Forelimb muscle (tissue), 1 donor: ENCODE measurements around the gene GPAM. TPM values are rescaled to one million over a fixed set of nuclear protein-coding genes. Genes with fewer than 3 reads are reported as not detected.
A peak's percentile ranks its signal among the peaks of the same experiment; 100 is the strongest.
"Not testable (repeated sequence)": the region's sequence is repeated elsewhere in the genome, so short reads cannot be mapped to it uniquely, and the experiment has no call there.

Source experiments
- DNase-seq: peaks from one replicate; pipeline ENCODE4 v3.0.0-alpha.2; 2013; ENCODE audit warnings: low read depth
- polyA plus RNA-seq: library from polyadenylated mRNA; unstranded; fragments of 120-200 nt; gene quantifications from one replicate; pipeline ENCODE4 v1.2.1, GENCODE V29; 2013; ENCODE audit not compliant: insufficient read length

GPAM gene
- polyA plus RNA-seq, 1 donor: 9.6 TPM

DNA sequence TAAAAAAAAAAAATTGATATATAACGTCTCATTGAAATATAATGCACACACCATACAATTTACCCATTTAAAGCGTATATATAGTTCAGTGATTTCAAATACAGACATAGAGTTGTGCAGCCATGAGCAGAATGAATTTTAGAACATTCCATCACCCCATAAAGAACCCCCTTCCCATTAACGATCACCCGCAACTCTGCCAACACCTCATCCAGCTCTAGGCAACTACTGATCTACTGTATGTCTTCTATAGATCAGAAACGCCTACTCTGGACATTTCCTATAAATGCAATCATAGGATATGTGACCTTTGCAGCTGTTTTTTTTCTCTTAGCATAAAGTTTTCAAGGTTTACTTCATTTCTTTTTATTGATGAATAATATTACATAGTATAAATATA, 33.4 kb upstream of the GPAM start:
- no peak for DNase-seq

DNA sequence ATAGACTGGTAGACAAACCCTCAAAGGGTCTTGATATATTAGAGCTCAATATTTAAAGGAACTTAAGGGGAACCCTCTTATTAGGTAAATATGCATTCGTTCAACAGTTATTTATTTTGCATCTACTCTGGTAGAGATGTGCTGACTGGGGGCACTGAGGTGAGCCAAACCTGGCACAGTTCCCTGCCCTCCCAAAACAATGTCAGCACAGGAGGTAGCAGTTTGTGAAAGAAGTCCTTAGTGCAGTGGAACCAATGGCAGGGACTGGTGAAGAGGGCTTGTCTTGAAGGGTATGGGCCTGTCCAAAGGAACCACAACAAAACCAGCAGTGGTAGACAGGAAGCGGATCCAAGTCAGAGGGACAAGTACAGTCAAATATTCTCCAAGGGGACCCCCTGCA, 32.6 kb upstream of the GPAM start:
- no peak for DNase-seq

DNA sequence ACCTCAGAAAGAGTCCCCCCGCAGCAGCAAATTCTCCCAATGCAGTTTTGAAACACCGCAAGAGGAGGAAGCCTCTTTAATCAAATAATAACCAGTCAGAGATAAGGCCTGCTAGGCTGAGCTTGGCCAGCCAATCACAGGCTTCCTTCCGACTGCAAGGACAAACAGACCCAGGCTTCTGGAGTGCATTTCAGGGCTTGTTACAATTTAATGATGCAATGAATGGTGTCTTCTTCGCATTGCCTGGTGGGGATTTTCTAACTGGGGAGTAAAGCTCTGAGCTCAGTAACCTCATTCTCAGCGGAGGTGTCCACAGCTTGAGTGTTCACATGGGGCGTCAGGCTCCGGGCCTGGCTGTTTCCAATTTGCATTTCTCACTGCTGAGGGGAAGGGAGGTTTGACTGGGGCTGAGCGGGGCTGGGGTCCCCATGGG, 31.8 kb upstream of the GPAM start:
- DNase-seq: no peak

DNA sequence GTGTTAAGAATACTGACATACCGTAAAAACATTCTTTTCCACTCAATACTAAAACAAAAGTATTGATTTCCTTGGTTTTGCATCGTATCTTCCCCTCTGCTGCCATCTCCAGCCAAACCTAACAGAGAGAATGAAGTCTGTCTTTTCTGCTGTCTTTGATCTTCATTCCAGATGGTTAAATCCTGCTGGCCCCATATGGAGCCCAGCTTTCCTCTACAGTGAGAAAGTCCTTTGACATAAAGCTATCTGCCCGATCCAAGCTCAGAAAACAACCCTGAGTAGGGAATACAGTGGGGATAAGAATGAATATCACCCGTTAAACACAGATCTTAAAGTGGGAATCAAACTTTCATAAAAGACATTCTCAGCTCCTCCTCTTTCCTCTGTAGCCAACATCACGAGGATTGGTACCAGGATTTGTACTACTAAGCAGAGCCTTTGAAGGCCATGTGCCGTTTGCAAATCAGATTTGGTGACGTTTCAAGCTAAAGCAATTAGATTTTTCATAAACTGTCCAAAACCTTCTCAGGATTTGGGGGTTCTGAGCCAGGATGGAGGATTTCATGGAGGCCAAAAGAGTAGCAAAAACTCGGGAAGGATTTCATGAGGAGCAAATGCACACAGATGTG, 30.8 kb upstream of the GPAM start:
- DNase-seq: no peak

DNA sequence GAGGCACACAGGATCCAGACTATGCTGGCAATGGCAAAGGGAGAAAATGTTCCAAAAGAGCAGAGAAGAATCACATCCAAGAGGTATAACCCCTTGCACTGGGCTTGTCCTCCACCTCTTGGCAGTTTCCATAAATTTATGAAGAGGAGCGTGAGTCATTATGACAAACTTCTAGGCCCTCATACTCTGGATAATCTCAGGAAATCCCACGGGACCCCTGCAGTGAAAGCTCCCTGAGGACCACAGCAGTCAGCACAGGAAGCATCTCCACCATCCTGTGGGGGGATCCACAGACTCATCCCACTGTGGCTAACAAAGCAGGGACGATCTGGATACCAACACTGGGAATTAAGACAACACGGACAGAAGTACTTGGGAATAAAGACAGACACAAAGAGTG, 30.3 kb upstream of the GPAM start:
- DNase-seq: no peak

DNA sequence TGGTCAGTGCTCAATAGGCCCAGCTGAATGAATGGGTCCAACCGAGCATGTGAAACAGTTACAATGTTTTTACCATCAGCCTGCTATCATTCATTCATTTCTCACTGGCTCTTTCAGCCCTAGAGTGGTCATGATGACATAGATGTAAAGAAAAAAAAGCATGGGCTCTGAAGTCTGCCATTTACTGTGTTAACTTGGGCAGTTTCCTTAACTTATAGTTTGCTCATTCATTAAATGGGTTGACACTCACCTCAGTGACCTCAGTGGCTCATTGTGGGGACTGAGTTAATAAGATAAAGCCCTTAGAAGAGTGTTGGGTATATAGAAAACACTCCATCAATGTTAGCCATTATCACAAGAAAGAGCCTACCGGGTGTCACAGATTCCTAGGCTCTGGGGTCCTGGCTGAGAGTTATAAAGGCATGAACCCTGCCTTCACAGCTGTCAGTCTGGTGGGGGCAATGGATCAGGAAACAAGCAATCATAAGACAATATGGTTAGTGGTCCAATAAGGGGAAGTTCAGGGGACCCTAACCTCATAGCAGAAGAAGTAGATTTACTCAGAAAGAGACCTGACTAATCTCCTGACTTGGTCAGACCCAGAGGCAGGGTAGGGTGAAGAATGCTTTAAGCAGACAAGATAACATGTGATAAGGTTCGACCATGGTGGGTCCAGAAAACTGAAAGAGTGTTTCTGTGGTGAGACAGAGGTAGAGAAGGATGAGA, 29.7 kb upstream of the GPAM start:
- DNase-seq: no peak

DNA sequence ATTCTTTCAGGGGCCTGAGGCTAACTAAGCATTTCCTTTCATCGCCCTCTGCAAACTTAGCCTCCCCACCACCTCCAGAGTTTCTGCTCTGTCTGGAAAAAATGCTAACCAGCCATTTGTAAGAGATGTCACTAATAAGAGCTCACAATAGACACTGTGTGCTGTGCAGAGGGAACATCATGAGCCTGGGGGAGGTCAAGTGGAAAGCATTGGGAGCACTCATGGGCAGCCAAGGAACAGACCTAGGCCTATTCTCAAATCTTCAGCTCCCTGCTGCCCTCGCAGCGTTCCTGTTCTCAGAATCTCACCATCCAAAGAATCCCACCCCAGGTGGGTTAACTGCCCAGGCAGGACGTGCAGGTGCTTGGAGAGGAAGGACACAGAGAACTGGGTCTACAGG, 27.1 kb upstream of the GPAM start:
- DNase-seq: no peak

DNA sequence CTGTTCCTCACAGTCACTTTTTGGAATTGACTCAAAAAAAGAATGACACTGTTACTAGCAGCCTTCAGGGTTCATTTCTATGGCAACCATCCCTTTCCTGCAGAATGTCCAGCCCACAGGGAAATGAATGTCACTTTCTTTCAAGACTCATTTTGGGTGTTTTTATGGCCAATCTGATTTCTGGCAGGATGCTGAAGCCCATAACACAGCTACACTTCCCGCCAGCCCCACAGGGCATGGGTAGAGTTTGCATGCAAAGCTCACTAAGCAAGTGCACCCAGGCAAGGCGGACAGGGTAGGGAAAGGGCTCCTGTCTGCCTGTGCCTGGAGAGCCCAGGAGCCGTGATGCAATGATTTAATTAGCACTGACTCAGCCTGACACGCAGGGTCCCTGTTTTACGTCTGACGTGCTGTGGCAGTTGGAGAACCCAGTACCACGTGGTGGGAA, 26.1 kb upstream of the GPAM start:
- DNase-seq: no peak

DNA sequence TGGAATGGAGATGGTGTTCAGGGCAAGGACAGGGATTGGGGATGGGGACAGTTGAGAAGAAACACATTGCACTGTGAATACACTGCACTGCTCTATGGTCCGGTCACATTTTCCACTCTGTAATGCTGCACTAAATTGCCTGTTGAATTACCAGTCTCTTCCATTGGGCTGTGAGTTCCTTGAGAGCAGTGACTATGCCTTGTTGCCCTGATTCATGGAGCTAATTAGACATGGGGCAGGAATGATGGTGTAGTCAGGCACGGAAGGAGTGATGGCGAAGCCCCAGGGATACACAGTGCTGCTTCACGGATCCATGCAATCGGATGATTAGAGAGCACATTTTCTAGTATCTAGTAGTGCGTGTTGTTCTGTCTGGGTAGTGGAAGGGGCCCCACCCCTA, 25.4 kb upstream of the GPAM start:
- DNase-seq: peak; percentile 44

DNA sequence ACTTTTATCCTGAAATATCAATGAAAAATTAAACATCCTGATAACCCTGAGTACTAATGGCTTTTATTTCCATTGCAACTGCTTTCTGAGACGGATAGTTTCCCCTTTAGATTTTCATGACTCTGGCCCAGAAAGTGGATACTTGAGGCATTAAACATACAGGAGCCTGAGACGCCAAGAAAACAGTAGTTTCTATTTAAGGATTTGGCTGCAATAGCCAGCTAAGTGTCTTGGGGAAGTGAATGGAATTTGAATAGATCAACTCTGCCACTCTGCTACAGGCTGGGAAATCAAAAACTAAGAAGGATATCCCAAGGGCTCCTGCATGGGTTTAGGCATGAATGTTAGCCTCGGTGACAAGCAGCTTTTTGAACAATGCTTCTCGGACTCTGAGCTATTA, 24.7 kb upstream of the GPAM start:
- peak; percentile 38 for DNase-seq

DNA sequence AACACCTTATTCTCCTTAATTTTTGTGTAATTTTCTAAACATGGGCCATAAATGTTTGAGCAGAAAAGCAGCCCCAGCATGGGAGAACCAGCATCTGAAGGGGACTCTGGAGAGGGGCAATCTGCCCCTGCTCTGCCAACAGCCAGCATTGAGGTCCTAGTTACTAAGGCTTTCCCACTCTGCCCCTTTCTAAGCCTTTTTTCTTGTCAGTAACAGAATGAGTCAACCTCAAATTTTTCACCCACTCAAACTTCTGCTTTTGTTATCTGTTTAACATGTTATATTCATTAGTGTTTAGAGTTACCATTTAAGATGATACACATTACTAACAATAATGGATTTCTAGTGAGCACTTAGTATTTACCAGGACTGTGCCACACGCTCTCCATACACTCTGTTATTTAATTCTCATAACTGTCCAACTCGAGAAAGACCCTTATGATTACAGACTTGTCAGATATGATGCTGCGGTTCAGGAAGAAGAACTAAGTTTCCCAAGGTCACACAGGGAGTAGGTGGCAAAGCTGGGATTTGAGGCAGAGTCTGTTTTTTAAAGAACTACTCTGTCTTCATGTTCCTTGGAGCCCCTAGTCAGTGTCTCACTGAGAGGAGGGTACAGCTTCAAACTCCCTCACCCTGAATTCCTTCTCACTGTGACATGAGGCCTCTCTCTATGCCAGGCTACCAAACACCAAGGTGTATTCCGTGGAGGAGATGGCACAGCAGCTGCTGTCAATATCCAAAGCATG, 19.9 kb upstream of the GPAM start:
- no peak for DNase-seq

DNA sequence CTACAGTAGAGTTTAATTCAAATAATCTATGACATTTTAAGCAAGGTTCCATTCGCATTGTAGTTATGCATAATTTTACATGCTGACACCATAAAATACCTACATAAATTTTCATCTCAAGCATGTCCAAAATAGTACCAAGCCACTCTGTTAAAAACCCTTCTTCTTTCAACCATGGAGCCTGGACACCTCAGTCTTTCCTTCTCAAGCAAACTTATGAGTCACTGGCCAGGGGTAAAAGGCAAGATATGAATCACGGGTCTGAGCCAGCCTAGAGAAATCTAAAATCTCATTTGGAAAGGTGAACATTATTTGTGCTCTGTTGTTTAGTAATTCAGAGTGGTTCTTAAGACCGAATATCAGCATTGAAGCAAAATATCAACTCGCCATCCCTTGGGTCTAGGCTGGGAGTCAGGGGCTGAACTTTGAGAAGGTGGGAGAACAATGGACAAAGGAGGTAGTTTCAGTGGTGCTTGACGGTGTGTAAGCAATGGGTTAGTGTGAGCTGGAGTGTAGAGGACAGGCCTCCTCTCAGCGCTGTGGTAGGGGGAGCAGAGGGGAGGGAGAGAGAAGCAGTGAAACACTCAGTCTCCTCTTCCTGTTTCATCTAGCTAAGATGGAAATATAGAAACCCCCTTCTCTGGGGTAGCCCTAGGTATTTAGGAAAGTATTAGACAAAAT, 19.1 kb upstream of the GPAM start:
- DNase-seq: no peak

DNA sequence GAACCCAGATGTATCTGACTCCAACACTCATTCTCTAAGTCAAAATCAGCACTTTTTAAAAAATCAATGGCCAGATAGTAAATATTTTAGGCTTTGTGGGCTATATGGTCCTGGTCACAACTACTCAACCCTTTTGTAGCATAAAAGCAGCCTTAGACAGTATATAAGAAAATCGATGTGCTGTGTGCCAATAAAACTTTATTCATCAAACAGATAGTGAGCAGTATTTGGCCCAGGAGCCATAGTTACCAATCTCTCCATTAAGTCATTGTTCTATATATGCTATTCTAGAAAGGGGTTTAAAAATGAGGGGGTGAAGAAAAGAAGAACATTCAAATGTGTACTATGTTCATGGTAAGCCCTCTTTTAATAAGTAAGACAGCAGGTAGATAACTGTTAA, 18.5 kb upstream of the GPAM start:
- no peak for DNase-seq

DNA sequence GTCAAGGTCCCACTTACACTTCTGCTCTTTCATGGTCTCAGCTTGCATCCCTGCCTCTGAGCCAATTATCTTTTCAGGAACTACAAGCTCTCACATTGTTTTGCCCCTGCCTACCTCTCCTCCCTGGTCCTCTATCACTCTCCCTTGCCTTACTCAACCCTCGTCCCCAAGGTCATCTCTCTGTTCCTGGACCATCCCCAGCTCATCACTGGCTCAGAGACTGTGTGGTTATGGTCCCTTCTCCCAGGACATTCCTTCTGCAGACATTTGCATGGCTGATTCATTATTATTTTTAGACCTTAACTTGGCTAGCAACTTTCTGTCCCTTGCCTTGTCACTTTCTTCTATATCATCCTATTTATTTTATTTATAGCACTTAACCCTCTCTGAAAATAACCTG, 17.8 kb upstream of the GPAM start:
- no peak for DNase-seq

DNA sequence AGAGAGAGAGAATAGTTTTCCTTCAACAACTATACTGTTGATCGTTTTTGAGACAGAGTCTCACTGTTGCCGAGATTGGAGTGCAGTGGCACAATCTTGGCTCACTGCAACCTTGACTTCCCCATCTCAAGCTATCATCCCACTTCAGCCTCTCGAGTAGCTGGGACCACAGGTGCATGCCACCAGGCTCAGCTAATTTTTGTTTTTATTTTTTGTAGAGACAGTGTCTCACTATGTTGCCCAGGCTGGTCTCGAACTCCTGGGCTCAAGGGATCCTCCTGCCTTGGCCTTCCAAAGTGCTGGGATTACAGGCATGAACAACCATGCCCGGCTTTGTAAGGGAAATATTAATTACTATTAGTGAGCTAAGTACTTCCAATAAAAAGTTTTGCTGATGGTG, 16.7 kb upstream of the GPAM start:
- not testable (repeated sequence) for DNase-seq

DNA sequence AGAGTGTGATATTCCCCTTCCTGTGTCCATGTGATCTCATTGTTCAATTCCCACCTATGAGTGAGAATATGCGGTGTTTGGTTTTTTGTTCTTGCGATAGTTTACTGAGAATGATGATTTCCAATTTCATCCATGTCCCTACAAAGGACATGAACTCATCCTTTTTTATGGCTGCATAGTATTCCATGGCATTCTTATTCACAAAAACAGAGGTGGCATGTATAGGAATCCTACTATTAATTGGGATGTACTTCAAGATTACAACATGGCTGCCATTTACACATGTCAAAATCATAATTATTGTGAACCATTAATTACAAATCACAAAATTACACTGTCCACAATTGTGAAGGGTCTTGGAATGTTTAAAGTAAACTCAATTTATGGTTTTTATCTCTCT, 14.1 kb upstream of the GPAM start:
- DNase-seq: not testable (repeated sequence)

DNA sequence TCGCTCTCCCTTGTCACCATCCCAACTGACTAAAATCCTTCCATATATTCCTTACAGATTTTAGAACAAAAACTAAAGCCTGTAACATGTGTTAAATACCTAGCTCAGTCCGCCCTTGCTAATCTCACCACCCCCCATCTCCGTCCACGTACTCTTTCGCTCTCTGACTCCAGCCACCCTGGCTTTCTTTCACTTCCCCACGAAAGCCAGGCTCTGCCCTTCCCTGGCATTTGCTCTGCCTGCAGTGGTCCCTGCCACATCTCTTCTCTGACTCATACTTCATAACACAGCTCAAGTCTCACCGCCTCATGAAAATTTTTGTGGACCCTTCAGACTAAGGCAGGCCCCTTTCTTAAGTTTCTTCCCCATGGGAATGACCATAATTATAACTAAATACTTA, 11.7 kb upstream of the GPAM start:
- no peak for DNase-seq

DNA sequence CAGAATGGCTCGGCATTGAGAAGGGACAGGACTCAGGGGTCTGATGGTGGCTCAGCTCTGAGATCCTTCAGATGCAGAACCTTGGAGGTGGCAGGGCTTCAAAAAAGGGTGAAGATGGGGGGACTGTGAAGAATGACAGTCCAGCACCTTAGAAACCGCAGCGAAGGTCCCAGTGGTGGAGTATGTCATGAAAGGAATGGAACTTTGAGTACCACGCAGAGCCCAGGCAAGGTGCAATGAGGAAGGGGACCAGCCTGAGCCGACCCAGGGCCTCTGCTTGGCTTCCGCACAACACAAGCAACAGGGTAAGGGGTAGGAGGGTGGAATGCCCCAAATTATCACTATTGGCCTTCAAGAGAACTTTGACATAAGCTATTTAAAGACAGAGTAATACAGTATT, 8.2 kb upstream of the GPAM start:
- no peak for DNase-seq

DNA sequence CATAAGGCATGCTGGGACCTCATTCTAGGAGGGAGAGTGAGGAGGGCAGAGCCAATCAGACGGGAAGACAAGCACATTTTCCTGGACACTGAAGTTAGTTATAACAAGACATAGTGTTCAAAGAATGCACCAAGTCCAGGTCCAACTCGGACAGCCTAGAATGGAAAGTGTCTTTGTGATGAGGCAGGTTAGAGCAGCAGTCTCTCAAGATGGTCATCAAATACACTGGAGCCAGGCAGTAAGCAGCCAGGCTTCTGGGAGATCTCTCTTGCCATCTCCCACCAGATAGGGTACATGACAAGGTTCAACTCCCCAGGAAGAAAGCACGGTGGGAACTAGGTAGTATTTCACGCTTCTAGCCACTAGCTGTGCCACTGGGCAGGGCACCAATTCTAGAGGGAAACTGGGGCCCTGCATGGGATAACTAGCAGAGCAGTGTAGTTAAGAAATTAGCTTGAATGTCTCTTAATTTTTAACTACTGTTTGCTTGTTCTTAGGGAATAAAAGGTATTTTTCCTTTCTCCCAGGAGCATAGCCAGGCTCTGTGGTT, 7.6 kb upstream of the GPAM start:
- no peak for DNase-seq

DNA sequence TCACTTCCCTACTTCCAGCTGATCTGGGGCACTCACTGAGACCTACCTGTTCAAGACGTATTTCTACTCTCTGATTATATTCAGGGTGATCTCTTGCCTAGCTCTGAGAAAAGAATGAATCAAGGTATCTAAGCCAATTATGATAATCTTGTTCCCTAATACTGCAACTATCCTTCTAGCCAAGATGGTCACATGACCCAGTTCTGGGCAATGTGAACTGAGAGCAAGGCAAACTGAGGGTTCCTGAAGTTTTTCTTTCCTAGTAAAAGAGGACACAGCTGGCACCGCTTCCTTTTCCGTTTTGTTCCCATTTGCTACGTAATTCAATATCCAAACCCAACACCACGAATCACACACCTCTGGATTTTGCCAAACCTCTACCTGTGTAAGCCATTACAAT, 5.9 kb upstream of the GPAM start:
- DNase-seq: no peak

DNA sequence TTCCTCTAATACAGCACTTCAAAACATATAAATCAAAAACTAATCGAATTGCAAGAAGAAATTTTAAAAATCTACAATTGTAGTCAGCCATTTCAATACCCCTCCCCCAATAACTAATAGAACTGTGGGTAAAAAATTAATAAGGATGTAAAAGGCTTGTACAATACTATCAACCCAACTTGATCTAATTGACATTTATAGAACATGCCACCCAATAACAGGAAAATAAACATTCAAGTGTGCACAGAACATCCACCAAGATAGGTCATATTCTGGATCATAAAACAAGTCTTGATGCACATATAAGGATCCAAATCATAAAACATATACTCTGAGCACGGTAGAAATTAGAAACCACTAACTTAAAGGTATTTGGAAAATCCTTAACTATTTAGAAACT, 4.0 kb upstream of the GPAM start:
- no peak for DNase-seq

DNA sequence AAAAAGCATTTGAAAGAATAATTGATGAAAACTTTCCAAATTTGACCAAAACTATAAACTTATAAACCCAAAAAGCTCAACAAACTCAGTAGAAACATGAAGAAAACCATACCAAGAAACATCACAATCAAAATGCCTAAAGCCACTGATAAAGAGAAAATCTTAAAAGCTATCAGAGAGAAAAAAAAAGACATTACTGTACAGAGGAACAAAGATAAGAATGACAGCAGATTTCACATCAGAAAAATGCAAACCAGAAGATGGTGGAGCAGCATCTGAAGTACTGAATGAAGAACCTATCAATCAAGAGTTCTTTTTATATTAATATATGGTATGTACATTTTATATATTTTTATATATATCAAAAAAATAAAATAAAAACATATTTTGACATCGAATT, 2.4 kb upstream of the GPAM start:
- no peak for DNase-seq
